HG03139 (cell line): ENCODE results near the gene TTBK1.

ENCODE experiments used
- ATAC-seq: cut with Tn5 transposase; IDR thresholded peaks from one replicate; pipeline ENCODE4 v1.9.1; 2021; ENCODE audit not compliant: unreplicated experiment

The TTBK1 gene

GRCh38 chr6:43222418-43223059 lies 20.7 kb upstream of the TTBK1 start:
- ATAC-seq, result no peak

GRCh38 chr6:43223175-43223574 lies 20.1 kb upstream of the TTBK1 start:
- ATAC-seq, result no peak

GRCh38 chr6:43226192-43226851 lies 17.0 kb upstream of the TTBK1 start:
- ATAC-seq, result no peak

- peak; percentile 66 for ATAC-seq
Measured at GRCh38 chr6:43228951-43229802, 14.1 kb upstream of the TTBK1 start, which contains the start of gene DNPH1. TSS of gene DNPH1 (minus strand) at chr6:43229481. CDS start at chr6:43229456, 25 bp downstream.

GRCh38 chr6:43229803-43230620 lies 13.3 kb upstream of the TTBK1 start:
- no peak for ATAC-seq

- no peak for ATAC-seq
Measured at GRCh38 chr6:43231053-43231452, 12.2 kb upstream of the TTBK1 start.

- no peak for ATAC-seq
Measured at GRCh38 chr6:43231735-43232450, 11.4 kb upstream of the TTBK1 start.

GRCh38 chr6:43235841-43236240 lies 7.4 kb upstream of the TTBK1 start:
- ATAC-seq, result no peak

GRCh38 chr6:43239054-43239453 lies 4.2 kb upstream of the TTBK1 start:
- no peak for ATAC-seq

GRCh38 chr6:43240950-43241349 lies 2.3 kb upstream of the TTBK1 start:
- no peak for ATAC-seq

GRCh38 chr6:43241446-43241845 lies 1.8 kb upstream of the TTBK1 start:
- no peak for ATAC-seq

- no peak for ATAC-seq
Measured at GRCh38 chr6:43243664-43244321, 512 bp downstream of the TTBK1 start.

- ATAC-seq, result peak; percentile 18
Measured at GRCh38 chr6:43246301-43247113, 3.2 kb downstream of the TTBK1 start.

- ATAC-seq, result peak; percentile 84
Measured at GRCh38 chr6:43247114-43247999, 4.1 kb downstream of the TTBK1 start.

- no peak for ATAC-seq
Measured at GRCh38 chr6:43248101-43248500, 4.8 kb downstream of the TTBK1 start.

GRCh38 chr6:43248791-43249190 lies 5.5 kb downstream of the TTBK1 start:
- no peak for ATAC-seq

GRCh38 chr6:43250992-43251373 lies 7.7 kb downstream of the TTBK1 start:
- no peak for ATAC-seq

- no peak for ATAC-seq
Measured at GRCh38 chr6:43253401-43253800, 10.1 kb downstream of the TTBK1 start.
